GM21737 (cell line): ENCODE results near the gene MET.

Experiments
- ATAC-seq: cut with Tn5 transposase; IDR thresholded peaks from one replicate; pipeline ENCODE4 v1.9.1; 2021; ENCODE audit warnings: mild to moderate bottlenecking, moderate library complexity; ENCODE audit not compliant: unreplicated experiment

MET gene

DNA sequence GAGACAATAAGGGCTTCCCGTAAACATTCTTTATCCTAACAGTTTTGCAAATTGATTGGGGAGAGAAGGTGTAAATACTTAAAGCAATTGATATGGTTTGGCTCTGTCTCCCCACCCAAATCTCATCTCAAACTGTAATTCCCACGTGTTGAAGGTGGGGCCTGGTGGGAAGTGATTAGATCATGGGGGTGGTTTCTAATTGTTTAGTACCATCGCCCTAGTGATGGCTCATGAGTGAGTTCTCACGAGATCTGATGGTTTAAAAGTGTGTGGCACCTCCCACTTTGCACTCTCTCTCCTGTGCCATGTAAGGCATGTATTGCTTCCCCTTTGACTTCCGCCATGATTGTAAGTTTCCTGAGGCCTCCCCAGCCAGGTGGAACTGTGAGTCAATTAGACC is 168.3 kb downstream of the MET start:
- ATAC-seq, result no peak

GRCh38 chr7:116842371-116842770 is 170.4 kb downstream of the MET start:
- no peak for ATAC-seq

- no peak for ATAC-seq
Measured at GRCh38 chr7:116843378-116843777, 171.4 kb downstream of the MET start.
